Posterior cingulate gyrus (tissue), 11 donors: ENCODE results near the gene GRK6.

Source experiments
- DNase-seq, 10 donors: peaks; one replicate each; pipeline versions ENCODE4 v3.0.0 to v3.0.0-alpha.2; 2020 to 2021; ENCODE audit warnings: mixed read lengths in 3 of 10
- intact Hi-C: fragments of 100-400 bp; cut with DNase I; formaldehyde crosslinking; loops from one replicate; pipeline ENCODE4 v1.15.1; 2023

The GRK6 gene

DNA sequence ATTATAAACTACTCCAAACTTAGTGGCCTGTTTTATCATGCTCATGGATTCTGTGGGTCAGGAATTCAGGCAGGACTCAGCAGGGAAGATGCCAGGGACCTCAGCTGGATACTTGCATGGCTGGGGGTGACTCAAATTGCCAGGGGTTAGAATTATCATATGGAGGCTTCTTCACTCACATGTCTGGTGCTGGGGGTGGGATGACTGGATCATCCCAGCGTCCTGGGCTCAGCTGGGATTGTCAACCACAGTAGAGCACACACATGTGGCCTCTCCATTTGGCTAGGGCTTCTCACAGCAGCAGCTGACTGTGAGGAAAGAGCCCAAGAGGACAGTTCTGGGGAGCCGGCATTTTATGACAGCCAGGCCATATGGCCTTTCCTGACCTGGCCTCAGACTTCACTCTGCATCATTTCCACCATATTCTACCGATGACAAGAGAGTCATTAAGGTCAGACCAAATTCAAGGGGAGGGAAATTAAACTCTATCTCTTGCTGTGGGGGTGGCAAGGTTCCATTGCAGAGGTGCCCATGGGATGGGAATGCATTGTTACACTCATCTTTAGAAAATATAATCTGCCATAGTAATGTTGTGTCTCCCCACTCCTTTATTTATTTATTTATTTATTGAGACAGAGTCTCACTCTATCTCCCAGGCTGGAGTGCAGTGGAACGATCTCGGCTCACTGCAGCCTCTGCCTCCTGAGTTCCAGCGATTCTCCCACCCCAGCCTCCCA lies 5.2 kb upstream of the GRK6 start:
- DNase-seq, result no peak
- intact Hi-C loops, result no loop called here

DNA sequence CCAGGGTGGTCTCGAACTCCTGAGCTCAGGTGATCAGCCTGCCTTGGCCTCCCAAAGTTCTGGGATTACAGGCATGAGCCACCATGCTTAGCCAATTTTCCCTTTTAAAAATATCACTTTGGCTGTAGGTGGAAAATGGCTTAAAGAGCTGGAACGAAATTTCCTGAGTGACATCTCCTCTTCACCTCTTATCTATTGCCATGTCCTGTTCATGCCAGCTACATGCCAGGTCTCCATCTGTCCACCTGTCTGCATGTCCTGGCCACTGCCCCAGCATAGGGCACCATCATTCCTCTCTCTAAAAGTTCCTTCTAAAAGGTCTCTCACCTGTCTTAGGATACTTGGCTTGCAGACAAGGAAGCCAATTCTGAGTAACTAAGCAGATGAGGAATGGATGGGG lies 2.8 kb upstream of the GRK6 start:
- intact Hi-C loops, result no loop called here
- no peak for DNase-seq

GRCh38 chr5:177425196-177425800 lies 1.2 kb upstream of the GRK6 start:
- intact Hi-C loops, result no loop called here
- DNase-seq, result peak in 1 of 10 donors; percentile 86

- intact Hi-C loops, result loop anchor here (2.0 kb wide), 2 partner anchors 21 to 29 kb away; no protein-coding TSS in a partner anchor
- DNase-seq, result peak; percentile 99 to 100 (median 100)
Measured at GRCh38 chr5:177425801-177426565, 493 bp upstream of the GRK6 start.

GRCh38 chr5:177427211-177427822 lies 841 bp downstream of the GRK6 start:
- DNase-seq, result no peak
- intact Hi-C loops, result loop anchor here (2.0 kb wide), 2 partner anchors 23 to 27 kb away; no protein-coding TSS in a partner anchor

GRCh38 chr5:177427919-177428573 lies 1.6 kb downstream of the GRK6 start:
- DNase-seq, result peak in 1 of 10 donors; percentile 85
- intact Hi-C loops, result loop anchor here (2.0 kb wide), 2 partner anchors 23 to 27 kb away; no protein-coding TSS in a partner anchor

GRCh38 chr5:177428574-177429217 lies 2.2 kb downstream of the GRK6 start:
- no peak for DNase-seq
- intact Hi-C loops, result no loop called here

DNA sequence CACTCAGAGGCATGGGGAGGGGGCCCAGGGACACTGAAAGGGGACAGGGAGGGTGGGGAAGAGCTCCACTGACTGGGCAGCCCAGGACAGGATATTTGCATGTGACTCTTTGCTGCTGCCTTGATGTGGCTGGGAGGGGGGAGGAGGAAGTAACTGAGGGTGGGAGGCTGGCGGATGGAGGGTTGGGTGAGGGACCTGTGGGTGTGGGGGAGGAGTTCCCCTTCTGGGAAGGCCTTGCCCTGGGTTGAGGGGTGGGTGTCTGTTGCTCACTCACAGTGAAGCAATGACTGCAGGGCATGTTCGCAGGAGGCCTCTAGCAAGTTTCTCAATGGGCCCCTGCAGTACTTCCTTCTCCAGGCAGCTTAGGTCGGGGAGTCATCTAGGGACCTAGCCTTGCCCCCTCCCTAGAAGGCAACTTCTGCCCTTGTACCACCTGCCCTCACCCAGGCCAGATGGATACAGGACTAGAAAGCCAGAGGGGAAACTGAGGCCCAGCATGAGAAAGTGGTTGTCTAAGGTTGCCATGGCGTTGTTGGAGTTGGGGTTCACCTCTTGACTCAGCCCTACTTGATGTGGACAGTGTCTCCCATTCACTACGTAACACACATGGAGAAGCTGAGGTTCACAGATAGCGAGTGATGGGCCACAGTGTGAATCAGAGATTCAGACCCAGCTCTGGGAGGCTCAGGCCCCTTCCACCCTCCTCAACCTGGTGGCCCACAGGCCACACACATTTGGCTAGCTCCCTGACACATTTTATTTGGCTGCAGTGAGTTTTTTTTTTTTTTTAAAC lies 3.0 kb downstream of the GRK6 start:
- intact Hi-C loops, result no loop called here
- DNase-seq, result peak in 3 of 10 donors; percentile 43 to 88 (median 45)

DNA sequence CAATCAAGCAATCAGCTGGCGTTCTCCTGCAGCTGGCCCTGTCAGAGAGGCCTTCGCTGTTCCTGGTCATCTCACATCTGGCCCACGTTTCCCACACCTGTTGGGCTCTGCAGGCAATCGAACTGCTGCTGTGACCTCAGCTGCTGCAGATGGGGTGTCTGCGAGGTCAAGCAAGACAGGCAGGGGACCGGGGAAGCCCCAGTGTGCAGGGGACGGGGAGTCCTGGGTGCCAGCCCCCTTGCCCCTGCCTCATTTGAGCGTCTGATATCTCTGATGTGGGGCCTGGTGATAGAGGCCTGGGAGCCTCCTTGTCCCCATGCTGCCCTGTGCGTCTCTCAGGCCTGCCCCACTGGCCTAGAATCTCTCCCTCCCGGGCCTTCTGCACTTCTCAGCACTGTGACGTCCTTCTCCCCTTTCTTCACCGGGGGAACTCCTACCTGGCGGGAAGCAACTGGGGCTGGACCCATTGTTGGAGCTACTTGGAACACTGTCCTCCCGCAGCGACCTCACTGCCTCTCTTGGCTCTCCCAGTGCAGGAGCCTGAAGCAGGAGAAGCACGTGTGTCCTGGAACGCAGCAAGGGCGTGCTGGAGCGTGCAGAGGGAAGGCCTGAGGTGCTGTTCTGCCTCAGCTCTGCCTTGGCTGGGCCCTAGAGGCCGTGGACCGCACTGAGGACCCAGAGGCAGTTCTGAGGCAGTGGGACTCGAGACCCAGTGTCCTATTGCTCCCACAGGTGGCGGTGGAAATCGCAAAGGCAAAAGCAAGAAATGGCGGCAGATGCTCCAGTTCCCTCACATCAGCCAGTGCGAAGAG lies 3.9 kb downstream of the GRK6 start:
- intact Hi-C loops, result no loop called here
- DNase-seq, result no peak

DNA sequence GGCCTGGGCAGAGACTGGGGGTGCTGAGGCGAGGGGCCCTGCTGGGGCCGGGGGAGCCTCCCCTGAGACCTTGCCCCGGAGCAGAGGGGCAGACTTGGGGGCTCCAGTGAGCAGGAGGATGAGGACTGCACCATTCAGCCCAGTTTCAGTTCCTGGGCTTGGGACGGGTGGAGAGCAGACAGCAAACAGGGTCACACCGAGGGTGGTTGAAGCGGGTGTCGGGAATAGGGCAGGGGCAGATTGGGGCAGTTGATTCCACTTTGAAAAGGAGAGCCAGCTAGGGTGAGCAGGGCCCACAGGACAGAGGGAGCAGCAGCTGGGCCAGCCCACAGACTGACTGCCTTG lies 4.5 kb downstream of the GRK6 start:
- DNase-seq, result no peak
- intact Hi-C loops, result no loop called here

- intact Hi-C loops, result no loop called here
- DNase-seq, result peak in 3 of 10 donors; percentile 50 to 89 (median 81)
Measured at GRCh38 chr5:177431317-177432142, 5.1 kb downstream of the GRK6 start.

GRCh38 chr5:177432143-177432838 lies 5.8 kb downstream of the GRK6 start:
- DNase-seq, result peak in 5 of 10 donors; percentile 50 to 91 (median 76)
- intact Hi-C loops, result no loop called here

DNA sequence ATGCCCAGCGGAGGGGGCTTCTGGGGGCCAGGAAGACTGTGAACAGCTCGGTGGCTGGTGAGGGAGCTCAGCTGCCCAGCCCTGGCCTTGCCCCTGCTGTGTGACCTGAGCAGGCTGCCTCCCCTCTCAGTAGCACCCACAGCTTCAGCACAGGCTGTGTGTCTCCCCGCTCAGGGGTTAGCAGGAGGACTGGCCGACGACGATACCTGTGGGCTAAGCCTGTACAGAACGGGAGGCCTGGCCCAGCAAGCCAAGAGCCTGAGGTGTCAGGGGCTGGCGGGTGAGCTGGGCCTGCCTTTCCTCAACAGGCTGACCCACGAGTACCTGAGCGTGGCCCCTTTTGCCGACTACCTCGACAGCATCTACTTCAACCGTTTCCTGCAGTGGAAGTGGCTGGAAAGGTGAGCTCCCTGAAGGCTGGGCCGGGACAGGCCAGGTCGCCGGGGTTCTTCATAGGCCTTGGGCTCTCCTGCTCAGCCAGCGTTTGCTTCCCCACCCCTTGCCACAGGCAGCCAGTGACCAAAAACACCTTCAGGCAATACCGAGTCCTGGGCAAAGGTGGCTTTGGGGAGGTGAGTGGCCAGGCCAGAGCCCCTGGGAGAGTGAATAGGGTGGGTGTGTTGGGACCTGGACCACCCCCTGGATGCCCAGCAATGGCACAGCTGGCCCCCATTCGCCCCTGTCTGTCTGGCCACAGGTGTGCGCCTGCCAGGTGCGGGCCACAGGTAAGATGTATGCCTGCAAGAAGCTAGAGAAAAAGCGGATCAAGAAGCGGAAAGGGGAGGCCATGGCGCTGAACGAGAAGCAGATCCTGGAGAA lies 6.6 kb downstream of the GRK6 start:
- intact Hi-C loops, result no loop called here

DNA sequence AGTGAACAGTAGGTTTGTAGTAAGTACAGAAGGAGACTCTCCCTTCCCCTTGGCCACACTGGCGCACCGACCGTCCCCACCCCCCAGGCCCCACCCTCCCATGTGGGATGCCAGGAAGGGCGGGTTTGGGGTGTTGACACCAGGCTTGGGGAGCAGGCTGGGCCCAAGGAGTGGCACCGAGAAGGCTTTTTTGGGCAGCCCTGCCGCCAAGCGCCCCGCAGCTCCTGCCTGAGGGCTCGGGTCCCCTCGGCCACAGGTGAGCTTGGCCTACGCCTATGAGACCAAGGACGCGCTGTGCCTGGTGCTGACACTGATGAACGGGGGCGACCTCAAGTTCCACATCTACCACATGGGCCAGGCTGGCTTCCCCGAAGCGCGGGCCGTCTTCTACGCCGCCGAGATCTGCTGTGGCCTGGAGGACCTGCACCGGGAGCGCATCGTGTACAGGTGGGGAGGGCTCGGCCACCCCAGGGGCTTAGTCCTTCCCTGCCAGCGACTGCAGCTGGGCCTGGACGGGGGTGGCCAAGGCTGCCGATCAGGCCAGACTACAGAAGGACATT lies 7.3 kb downstream of the GRK6 start:
- intact Hi-C loops, result no loop called here
- no peak for DNase-seq

More for the DNA sequence above, 6.6 kb downstream of the GRK6 start:
- no peak for DNase-seq

GRCh38 chr5:177434437-177434836 lies 8.0 kb downstream of the GRK6 start:
- DNase-seq, result no peak
- intact Hi-C loops, result no loop called here
